Ramos (cell line): ENCODE measurements around the gene DRC3.
"Not testable (repeated sequence)": the region's sequence is repeated elsewhere in the genome, so short reads cannot be mapped to it uniquely, and the experiment has no call there.

Experiments used
- in situ Hi-C: fragments of 300-500 bp; cut with MboI; formaldehyde crosslinking; loops from one replicate; pipeline ENCODE4 v1.14.3; 2022; ENCODE audit warnings: low sequenced_read_pairs; ENCODE audit not compliant: unreplicated experiment

The DRC3 gene

GRCh38 chr17:17972126-17972951 is at the start of gene DRC3, which contains the start of gene TOM1L2:
Gene DRC3, plus strand, starts transcription at chr17:17972862. Its CDS starts 4,737 bp downstream, at chr17:17977599.
Gene TOM1L2, minus strand, starts transcription at chr17:17972400. Its CDS starts 87 bp downstream, at chr17:17972313.
- in situ Hi-C loops: no loop called here

- in situ Hi-C loops: no loop called here
Measured at GRCh38 chr17:17924131-17924856, 48.4 kb upstream of the DRC3 start.

- in situ Hi-C loops: no loop called here
Measured at GRCh38 chr17:17924857-17925250, 47.8 kb upstream of the DRC3 start.

DNA sequence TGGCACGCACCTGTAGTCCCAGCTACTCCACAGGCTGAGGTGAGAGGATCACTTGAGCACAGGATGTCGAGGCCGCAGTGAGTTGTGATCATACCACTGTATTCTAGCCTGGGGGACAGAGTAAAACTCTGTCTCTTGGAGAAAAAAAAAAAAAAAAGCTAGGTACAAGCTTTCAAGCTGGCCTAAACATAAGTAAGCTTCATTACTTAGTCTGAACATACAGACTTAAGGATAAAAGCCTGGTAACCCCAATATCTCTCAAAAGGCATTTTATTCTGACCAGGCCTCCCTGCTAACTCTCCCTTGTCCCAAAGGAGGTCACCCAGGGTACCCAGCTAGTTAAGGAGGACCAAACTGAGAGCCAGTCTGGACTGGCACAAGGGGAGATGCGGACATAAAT is 46.6 kb upstream of the DRC3 start:
- in situ Hi-C loops: no loop called here

GRCh38 chr17:17926840-17927449 is 45.7 kb upstream of the DRC3 start:
- in situ Hi-C loops: no loop called here

DNA sequence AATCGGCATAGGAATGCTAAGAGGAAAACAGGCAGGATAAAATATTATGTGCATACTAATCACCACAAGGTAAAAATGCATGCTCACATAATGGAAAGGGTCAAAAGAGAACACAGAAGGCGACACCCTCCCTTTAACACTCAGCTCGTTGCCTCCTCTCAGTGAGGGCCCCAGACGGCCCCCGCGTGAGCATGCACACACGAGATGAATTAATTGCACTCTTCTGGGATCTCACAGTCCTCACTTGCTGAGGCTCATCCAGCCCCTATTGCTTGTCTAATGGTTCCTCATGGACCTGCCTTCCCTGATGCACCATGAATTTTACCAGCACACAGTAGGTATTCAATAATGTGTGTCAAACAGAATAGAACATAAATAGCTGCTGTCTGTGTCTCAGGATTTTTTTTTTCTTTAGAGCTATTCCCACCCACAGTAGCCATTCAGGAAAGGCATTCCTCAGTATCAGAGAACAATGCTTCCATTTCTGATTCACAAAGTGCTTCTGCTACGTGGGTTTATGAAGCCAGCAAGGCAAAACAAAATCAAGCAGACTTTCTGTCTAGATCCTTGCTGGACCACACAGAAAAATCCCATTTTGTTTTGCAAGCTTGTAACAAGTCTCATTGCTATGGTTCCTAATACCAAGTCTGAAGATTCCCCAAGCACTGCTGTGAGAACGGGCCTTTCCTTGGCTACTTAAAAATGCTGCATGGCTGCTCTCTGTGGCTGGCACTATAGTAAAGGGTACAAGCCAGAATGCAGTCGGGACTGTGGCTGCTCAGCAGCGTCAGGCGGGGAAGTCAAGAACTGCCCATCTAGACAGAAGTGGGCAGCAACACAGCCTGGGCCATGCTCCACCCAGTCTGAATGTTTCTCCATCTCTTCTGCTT is 44.0 kb upstream of the DRC3 start:
- in situ Hi-C loops: no loop called here

GRCh38 chr17:17929655-17930380 is 42.8 kb upstream of the DRC3 start:
- in situ Hi-C loops: no loop called here

DNA sequence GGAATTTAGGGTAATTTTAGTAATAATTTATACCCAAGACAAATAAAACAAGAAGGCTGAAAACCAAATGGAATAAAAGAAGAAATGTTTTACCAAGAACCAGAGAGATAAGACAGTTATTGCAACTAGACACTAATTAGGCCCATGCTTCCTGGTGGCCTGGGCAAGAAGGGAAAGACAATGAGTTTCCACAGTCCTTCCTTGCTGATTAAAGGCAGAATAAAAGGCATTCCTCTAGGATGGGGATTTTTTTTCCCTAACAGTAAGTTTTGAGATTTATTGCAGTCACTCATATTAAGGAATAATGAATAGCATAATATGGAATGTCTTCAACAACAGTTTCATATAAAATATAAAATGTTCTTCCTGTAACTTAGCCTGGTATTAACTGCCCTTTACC is 42.0 kb upstream of the DRC3 start:
- in situ Hi-C loops: no loop called here

DNA sequence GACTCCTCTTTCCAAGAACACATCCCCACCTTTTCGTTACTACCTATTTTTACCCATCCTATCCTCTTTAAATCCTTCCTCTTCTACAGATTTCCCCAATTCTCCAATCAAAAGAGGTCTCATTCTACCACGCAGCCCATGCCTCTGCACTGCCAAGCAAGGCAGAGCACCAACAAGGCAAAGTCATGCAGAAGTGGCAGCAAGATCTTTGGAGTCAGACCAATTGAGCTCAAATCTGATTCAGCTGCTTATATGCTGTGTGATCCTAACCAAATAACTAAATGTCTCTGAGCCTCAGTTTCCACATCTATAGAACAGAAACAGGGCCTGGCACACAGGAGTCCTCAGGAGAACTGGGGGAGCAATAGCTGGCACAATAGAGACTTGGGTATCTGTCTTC is 41.5 kb upstream of the DRC3 start:
- in situ Hi-C loops: no loop called here

DNA sequence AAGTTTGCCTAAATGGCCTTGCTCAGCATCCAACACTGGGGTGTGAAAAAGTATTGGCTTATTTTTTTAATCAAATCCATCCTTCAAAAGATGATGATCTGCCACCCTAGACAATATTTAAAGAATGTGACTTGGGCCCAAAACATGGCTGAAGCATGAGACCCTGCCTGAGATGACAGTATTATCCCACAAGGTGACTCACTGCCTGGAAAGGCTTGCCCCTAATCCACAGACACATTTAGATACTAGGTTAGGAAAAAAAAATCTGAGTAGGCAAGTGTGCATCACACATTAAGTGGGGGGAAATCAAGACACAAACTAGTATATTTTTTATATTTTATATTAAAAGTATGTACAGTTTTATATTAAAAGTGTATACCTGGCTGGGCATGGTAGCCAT is 38.9 kb upstream of the DRC3 start:
- in situ Hi-C loops: no loop called here

DNA sequence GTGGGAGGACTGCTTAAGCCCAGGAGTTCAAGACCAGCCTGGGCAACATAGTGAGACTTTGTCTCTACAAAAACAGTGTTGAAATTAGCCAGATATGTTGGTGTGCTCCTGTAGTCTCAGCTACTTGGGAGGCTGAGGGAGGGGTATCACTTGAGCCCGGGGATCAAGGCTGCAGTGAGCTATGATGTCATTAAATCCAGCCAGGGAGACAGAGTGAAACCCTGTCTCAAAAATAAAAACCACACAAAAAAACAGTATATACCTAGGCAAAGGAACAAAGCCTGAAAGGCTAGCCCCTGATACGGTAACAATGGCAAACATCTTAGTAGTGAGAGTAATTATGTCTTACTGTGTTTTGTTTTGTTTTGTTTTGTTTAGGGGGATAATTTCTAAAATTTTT is 38.4 kb upstream of the DRC3 start:
- in situ Hi-C loops: no loop called here

GRCh38 chr17:17934806-17935205 is 37.9 kb upstream of the DRC3 start:
- in situ Hi-C loops: no loop called here

DNA sequence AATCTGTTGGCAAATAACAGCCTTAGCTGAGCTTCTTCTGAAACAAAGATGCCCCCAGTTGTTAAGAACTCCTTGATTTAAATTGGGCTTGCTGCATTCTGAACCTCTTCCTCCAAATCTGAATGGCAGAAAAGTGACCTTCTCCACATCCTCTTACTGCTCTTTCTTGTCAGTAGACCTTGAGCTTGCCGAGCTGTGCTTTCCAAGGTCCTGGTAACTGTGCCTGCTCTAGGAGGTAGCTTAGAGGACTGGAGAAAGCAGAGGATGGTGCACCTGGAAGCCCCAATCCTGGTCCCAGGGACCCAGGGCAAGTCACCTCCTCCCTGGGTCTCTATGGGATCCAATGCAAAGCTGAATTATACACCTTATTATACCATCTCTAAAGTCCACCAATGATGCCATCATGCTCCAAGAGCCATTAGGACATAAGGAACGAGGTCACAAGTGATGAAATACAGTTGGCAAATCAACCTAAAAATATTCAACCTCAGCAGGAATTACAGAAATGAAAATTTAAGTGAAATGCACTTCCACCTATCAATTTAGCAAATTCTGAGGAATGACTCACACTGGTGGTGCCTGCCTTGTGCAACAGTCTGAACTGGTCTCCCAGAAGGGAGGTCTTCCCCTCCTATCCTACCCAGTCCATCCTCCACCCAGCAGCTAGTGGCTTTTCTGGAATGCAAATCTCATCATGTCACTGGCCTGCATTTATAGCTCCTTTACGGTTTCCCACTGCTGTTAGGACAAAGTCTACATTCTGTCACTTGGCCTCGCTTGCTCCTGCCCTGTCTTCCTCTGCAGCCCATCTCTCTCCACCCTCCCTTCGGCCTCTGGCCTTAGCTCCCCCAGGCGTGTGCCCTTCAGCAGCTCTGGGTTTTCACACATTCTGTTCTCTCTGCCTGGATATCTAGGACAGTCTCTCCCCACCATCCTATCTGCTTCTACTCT is 37.1 kb upstream of the DRC3 start:
- in situ Hi-C loops: no loop called here

DNA sequence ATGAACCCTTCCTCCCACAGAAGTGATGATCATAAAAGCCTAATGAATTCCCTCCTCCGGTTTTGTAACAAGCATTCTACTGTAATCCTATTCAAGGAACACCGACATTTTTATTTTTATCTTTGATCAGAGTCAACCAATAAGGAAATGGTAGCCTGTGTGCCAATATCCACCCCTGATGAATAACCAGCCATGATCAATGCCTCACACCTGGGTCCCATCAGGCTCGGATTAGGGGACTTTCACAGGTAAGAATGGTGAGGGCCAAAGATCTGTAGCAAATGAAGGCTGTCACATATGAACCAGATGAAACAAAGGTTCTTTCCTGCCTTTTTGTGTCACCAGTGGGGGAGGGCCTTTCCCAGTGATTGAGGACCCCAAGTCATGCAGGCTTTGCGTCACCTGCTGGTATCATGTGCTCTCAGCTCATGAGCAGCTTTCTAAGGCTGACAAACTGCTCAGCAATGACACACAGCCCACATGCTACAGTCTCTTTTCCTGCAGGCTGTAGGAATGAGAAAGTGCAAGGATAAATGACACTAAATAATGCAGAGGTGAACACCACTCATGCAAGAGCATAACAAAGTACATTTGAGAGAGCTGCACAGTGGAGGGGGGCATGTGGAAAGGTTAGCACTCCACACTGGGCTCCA is 35.3 kb upstream of the DRC3 start:
- in situ Hi-C loops: no loop called here

GRCh38 chr17:17937958-17938357 is 34.7 kb upstream of the DRC3 start:
- in situ Hi-C loops: no loop called here

GRCh38 chr17:17938388-17939107 is 34.1 kb upstream of the DRC3 start:
- in situ Hi-C loops: no loop called here

DNA sequence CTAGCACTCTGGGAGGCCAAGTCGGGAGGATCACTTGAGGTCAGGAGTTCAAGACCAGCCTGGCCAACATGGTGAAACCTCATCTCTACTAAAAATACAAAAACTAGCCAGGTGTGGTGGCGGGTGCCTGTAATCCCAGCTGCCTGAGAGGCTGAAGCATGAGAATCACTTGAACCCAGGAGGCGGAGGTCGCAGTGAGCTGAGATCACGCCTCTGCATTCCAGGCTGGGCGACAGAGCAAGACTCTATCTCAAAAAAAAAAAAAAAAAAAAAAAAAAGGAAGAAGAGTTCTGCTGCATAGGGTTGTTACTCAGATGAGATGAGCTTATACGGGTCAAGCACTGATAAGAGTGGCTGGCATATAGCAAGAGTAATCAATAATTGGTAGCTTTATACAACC is 32.7 kb upstream of the DRC3 start:
- in situ Hi-C loops: not testable (repeated sequence)
